Tongue (tissue), 2 donors: ENCODE data around the gene METTL27. TPM values are rescaled to one million over a fixed set of nuclear protein-coding genes. Genes with fewer than 3 reads are reported as not detected.
"Not testable (repeated sequence)": the region's sequence is repeated elsewhere in the genome, so short reads cannot be mapped to it uniquely, and the experiment has no call there.

Experiments
- DNase-seq: peaks from one replicate; pipeline ENCODE4 v3.0.0-alpha.2; 2015
- total RNA-seq: library from RNA; depleted of rRNA; stranded (reverse); fragments of >200 nt; gene quantifications from one replicate; pipeline ENCODE4 v1.2.3, GENCODE V29; 2014

Gene METTL27
- total RNA-seq, 1 donor from 2014 or later = 3.6 TPM

GRCh38 chr7:73817121-73817520 is 25.2 kb downstream of the METTL27 start:
- no peak for DNase-seq

GRCh38 chr7:73815436-73815835 is 26.9 kb downstream of the METTL27 start:
- no peak for DNase-seq

- no peak for DNase-seq
Measured at GRCh38 chr7:73812996-73813395, 29.3 kb downstream of the METTL27 start.

- peak; percentile 59 for DNase-seq
Measured at GRCh38 chr7:73811760-73812168, 30.6 kb downstream of the METTL27 start.

- no peak for DNase-seq
Measured at GRCh38 chr7:73810998-73811360, 31.3 kb downstream of the METTL27 start.

GRCh38 chr7:73809467-73809951 is 32.8 kb downstream of the METTL27 start:
- DNase-seq = no peak

- no peak for DNase-seq
Measured at GRCh38 chr7:73802459-73802858, 39.9 kb downstream of the METTL27 start.

- no peak for DNase-seq
Measured at GRCh38 chr7:73801577-73801976, 40.7 kb downstream of the METTL27 start.

- no peak for DNase-seq
Measured at GRCh38 chr7:73799282-73800141, 42.8 kb downstream of the METTL27 start.

- not testable (repeated sequence) for DNase-seq
Measured at GRCh38 chr7:73797176-73797575, 45.1 kb downstream of the METTL27 start.

GRCh38 chr7:73796656-73797055 is 45.7 kb downstream of the METTL27 start:
- not testable (repeated sequence) for DNase-seq

GRCh38 chr7:73795188-73795587 is 47.1 kb downstream of the METTL27 start:
- DNase-seq = not testable (repeated sequence)

- DNase-seq = not testable (repeated sequence)
Measured at GRCh38 chr7:73791170-73791690, 51.1 kb downstream of the METTL27 start.

- DNase-seq = no peak
Measured at GRCh38 chr7:73789051-73789450, 53.3 kb downstream of the METTL27 start.

- not testable (repeated sequence) for DNase-seq
Measured at GRCh38 chr7:73787786-73788048, 54.6 kb downstream of the METTL27 start.

GRCh38 chr7:73786588-73786987 is 55.7 kb downstream of the METTL27 start:
- DNase-seq = no peak

Other genes with a start within 250 kb of the METTL27 start
- 3.4 TPM for gene MLXIPL, start 218.0 kb downstream of the METTL27 start, total RNA-seq
- gene VPS37D, start 174.7 kb downstream of the METTL27 start, total RNA-seq = 4.2 TPM
- gene DNAJC30, start 159.1 kb downstream of the METTL27 start, total RNA-seq = 1.7 TPM
- gene BUD23, start 158.9 kb downstream of the METTL27 start, total RNA-seq = 30.1 TPM
- 9.7 TPM for gene STX1A, start 122.8 kb downstream of the METTL27 start, total RNA-seq
- gene ABHD11, start 103.7 kb downstream of the METTL27 start, total RNA-seq = 19.9 TPM
- 9.9 TPM for gene CLDN3, start 72.2 kb downstream of the METTL27 start, total RNA-seq
- 24.3 TPM for gene CLDN4, start 11.5 kb downstream of the METTL27 start, total RNA-seq
- not detected for gene TMEM270, start 18.6 kb upstream of the METTL27 start, total RNA-seq
- 208 TPM for gene ELN, start 185.7 kb upstream of the METTL27 start, total RNA-seq
- gene LIMK1, start 241.3 kb upstream of the METTL27 start, total RNA-seq = 11.3 TPM